ENCODE data around the gene TPRX2. TPM values are rescaled to one million over a fixed set of nuclear protein-coding genes. Genes with fewer than 3 reads are reported as not detected.

The TPRX2 gene
- total RNA-seq, 4 donors from 2014 or later: not detected

DNA sequence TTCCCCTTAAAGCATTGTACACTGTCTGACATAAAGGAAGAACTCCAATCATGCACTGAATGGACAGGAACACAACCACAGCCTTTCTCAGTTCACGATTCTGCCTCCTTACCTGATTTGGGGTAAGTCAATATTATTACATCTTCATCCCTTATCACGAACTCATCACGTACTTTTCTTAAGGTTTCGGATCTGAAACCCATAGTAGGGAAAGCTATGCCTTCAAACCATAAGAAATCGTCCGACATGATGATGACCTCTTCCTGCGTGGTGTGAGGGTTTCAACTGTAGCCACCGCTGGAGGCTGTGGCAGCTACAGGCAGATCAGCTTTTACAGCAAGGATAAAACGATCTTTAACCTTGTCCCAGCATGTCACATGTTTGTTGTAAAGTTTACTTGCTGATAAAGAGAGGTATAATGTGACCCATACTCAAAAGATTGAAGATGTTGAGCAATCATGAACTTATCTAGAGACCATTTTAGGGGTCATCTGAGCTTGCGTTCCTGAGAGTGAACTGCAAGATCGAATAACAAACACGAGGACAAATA lies 27.1 kb downstream of the TPRX2 start, which contains the start of gene SULT2A1:
TSS of gene SULT2A1 (minus strand) at position 306 of the 550 bp plus-strand sequence. CDS start at position 248, 58 bp downstream.
- TF ChIP-seq, protein P1, sequence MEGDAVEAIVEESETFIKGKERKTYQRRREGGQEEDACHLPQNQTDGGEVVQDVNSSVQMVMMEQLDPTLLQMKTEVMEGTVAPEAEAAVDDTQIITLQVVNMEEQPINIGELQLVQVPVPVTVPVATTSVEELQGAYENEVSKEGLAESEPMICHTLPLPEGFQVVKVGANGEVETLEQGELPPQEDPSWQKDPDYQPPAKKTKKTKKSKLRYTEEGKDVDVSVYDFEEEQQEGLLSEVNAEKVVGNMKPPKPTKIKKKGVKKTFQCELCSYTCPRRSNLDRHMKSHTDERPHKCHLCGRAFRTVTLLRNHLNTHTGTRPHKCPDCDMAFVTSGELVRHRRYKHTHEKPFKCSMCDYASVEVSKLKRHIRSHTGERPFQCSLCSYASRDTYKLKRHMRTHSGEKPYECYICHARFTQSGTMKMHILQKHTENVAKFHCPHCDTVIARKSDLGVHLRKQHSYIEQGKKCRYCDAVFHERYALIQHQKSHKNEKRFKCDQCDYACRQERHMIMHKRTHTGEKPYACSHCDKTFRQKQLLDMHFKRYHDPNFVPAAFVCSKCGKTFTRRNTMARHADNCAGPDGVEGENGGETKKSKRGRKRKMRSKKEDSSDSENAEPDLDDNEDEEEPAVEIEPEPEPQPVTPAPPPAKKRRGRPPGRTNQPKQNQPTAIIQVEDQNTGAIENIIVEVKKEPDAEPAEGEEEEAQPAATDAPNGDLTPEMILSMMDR (IDR thresholded peaks at IDR 0.05): no peak
- DNase-seq (ENCODE audit: low spot score) (no peak), ATAC-seq (ENCODE audit: low FRiP score) (no peak)

DNA sequence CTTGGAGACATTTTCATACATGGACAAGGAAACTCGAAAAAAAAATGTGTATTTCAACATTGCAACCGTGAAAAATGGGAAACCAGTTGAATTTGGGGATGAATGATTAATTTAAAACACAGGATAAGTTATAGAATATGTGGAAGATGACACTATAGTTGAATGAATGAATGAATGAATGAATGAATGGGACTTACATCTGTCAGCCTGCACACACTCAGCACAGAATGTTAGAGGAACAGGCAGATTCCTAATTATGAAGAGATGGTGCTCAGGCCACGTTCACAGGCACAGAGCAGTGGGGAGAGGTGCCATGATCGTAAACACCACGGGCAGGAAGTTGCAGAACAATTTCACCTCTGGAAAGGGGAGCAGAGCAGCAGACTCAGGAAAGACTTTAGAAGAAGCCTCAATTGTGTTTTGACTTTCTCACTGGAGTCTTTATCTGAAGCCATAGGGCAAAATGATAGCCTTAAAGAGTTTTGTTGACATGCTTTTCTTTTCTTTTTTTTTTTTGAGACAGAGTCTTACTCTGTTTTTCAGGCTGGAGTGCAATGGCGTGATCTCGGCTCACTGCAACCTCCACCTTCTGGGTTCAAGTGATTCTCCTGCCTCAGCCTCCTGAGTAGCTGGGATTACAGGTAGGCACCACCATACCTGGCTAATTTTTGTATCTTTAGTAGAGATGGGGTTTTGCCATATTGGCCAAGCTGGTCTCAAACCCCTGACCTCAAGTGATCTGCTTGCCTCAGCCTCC lies 32.0 kb downstream of the TPRX2 start:
- TF ChIP-seq, protein P1 (IDR thresholded peaks at IDR 0.05): no peak

DNA sequence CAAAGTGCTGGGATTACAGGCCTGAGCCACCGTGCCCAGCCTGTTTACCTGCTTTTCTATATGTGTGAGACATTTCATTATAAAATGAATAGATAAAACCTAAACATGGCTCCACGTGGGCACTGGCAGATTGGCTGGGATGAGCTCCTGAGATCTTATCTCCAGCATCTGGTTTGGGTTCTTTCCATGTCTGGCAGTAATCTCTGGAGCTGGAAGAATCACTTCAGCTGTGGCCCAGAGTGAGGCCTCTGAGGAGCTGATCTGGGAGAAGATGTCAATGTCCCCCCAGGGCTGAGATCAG lies 32.5 kb downstream of the TPRX2 start:
- TF ChIP-seq, protein P1 (IDR thresholded peaks at IDR 0.05): no peak
- DNase-seq (ENCODE audit: low spot score): no peak

More for the DNA sequence above, 32.0 kb downstream of the TPRX2 start:
- ATAC-seq (ENCODE audit: low FRiP score) (no peak), DNase-seq (ENCODE audit: low spot score) (no peak)

DNA sequence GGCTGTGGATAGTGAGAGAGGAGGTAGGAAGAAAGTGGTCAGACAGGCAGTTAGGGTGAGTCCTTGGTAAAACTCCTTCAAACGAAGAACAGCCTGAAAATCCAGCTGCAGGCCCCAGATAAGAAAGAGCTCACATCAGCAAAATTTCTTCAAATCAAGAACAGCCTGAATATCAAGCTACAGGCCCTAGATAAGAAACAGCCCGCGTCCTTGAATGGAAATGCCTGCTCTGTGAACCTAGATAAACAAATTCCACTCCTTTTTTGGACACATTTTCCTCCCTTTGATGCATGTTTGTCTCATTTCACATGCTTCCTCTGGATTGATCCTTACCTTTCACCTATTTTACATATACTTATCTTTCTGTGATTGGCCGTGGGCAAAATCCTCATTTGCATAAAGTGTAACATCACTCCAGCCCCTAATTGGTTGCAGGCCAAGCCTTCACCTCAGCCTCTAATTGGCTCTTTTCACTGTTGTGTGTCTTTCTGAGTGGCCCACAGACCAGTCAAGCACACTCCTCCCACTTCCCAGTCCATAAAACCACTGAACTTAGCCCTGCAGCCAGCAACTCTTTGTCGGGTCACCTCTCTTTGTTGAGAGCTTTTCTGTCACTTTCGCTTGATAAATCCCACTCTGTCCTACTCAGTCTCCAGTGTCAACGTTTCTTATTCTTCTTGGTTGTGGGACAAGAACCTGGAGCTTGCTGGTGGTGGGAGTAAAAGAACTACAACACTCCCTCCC lies 33.1 kb downstream of the TPRX2 start:
- TF ChIP-seq, protein P1 (IDR thresholded peaks at IDR 0.05): no peak
- DNase-seq (ENCODE audit: low spot score) (no peak), ATAC-seq (ENCODE audit: low FRiP score) (no peak)

More for the DNA sequence above, 32.5 kb downstream of the TPRX2 start:
- ATAC-seq (ENCODE audit: low FRiP score): no peak

DNA sequence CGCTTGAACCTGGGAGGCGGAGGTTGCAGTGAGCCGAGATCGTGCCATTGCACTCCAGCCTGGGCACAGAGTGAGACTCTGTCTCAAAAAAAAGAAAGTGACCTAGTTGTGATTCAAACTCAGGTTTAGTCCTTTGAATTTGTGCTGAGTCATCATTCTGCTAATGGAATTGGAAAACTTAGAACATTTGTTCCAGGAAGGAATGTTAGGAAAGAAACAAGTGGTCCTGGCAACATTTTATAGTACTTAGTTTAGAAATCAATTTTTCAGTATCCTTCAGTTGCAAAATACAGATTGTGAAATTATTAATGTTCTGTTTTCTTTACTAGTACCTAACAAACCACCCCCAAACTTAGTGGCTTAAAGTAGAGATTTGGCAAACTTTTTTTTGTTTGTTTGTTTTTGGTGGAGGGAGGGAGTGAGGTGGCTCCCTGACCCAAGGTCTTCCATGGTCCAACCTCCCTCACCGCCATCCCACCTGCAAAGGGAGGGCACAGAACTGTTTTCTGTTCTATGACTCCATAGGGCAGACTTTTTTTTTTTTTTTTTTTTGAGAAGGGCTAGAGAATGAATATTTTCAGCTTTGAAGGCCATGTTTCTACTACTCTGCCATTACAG lies 36.2 kb downstream of the TPRX2 start:
- ATAC-seq (ENCODE audit: low FRiP score): peak; percentile 43
- TF ChIP-seq, protein P1 (IDR thresholded peaks at IDR 0.05): no peak
- no peak for DNase-seq (ENCODE audit: low spot score)

DNA sequence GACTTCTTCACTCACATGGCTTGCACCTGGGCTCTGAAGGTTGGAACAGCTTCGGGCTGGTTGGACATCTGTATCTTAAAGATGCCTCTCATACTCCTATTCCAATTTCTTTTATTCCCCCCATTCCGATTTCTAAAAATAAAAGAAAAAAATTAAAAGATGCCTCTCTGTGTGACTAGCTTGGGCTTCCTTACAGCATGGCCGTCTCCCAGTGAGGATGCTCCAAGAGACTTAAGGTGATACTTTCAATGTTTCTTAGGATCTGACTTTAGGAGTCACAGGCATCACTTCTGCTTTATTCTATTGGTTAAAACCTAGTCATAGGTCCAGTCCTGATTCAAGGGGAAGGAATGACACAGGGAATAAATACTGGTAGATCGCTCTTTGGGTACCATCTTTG lies 37.0 kb downstream of the TPRX2 start:
- ATAC-seq (ENCODE audit: low FRiP score) (no peak), DNase-seq (ENCODE audit: low spot score) (no peak)
- TF ChIP-seq, protein P1 (IDR thresholded peaks at IDR 0.05): no peak
